Endothelial cell of umbilical vein (primary cell): ENCODE results near the gene ARFIP1.

ENCODE experiments used
- EZH2 ChIP-seq: IDR thresholded peaks from 2 replicates; pipeline ENCODE4 v1.6.1; 2012; ENCODE audit warnings: borderline replicate concordance, low read depth, mild to moderate bottlenecking, moderate library complexity, low read length, inconsistent platforms; ENCODE audit not compliant: severe bottlenecking
- POLR2A ChIP-seq: IDR thresholded peaks from 2 replicates; pipeline ENCODE4 v1.6.1; 2012; ENCODE audit warnings: low read depth, mild to moderate bottlenecking, control low read depth, low read length
- POLR2AphosphoS5 ChIP-seq: IDR thresholded peaks from 2 replicates; pipeline ENCODE4 v1.6.1; 2012; ENCODE audit warnings: low read depth, mild to moderate bottlenecking, control low read depth, low read length, moderate library complexity; ENCODE audit not compliant: insufficient read depth

DNA sequence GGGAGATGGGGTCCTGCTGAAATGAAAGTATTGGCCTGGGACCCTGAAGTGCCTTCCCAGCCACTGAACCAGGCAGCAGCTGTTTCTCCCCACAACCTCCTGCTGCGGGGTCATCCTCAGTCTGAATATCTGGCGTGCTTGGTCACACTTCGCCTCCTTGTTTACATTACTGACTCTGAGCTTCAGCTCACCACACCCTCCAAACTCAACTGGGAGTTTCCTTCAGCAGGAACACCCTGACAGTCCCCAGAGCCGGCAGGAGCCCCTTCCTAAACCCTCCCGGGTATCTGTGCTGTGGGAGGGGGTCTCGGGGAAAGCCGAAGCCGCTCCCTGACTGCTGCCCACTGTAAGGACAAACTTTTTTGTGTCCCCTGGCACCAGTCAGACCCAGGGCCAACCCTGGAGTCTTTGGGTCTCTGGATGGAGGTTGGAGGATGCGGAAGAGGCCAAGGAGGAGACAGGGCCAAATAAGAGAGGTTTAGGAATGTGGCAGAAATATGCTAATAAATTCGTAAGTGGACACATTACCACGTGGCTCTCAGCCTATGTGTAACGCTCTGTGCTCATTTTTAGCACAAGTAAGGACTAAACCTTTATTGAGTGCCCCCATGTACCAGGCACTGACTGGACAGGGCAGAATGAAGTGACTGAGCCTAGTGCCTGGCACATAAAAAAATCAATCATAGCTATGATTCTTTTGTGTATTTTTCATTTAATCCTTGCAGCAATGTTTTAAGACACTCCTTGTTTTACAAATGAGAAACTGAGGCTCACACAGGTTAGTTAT lies 177.1 kb downstream of the ARFIP1 start:
- TF ChIP-seq EZH2 (no peak), POLR2AphosphoS5 (no peak), POLR2A (no peak)
